Kidney epithelial cell (primary cell): ENCODE results near the gene HCRTR1. TPM values are rescaled to one million over a fixed set of nuclear protein-coding genes. Genes with fewer than 3 reads are reported as not detected.

ENCODE experiments used
- DNase-seq: peaks from one replicate; pipeline ENCODE4 v3.0.0-alpha.2; 2010; ENCODE audit warnings: low read depth
- H3K27me3 ChIP-seq: 2 replicates; pipeline ENCODE4 v1.6.0; 2011; ENCODE audit warnings: low read length; ENCODE audit not compliant: control insufficient read depth, insufficient read depth
- H3K36me3 ChIP-seq: 2 replicates; pipeline ENCODE4 v1.5.1; 2011; ENCODE audit warnings: low read length; ENCODE audit not compliant: control insufficient read depth, insufficient read depth
- H3K4me3 ChIP-seq: 2 replicates; pipeline ENCODE4 v1.5.1; 2011; ENCODE audit warnings: low read depth, mild to moderate bottlenecking, control low read depth, low read length
- total RNA-seq: library from RNA; depleted of rRNA; stranded (reverse); fragments of >200 nt; gene quantifications from 2 replicates; pipeline ENCODE4 v1.2.3, GENCODE V29; 2015
- TF ChIP-seq, protein P1 (sequence below): IDR thresholded peaks from 2 replicates; pipeline ENCODE4 v1.5.1; 2011; ENCODE audit warnings: mild to moderate bottlenecking, moderate library complexity, low read length, control low read depth, inconsistent platforms; ENCODE audit not compliant: insufficient read depth, poor library complexity, severe bottlenecking

HCRTR1 gene
- total RNA-seq, 1 donor from 2014 or later, result not detected

DNA sequence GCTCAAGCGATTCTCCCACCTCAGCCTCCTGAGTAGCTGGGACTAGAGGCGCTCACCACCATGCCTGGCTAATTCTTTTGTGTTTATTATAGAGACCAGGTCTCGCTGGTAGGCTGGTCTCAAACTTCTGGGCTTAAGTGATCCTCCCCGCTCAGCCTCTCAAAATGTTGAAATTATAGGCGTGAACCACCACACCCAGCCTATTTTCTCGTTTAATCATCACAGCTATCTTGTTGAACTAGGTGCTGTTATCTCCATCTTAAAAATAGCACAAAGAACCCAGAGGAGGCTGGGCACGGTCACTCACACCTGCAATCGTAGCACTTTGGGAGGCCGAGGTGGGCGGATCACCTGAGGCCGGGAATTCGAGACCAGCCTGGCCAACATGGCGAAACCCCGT, 58.3 kb downstream of the HCRTR1 start:
- TF ChIP-seq, protein P1, sequence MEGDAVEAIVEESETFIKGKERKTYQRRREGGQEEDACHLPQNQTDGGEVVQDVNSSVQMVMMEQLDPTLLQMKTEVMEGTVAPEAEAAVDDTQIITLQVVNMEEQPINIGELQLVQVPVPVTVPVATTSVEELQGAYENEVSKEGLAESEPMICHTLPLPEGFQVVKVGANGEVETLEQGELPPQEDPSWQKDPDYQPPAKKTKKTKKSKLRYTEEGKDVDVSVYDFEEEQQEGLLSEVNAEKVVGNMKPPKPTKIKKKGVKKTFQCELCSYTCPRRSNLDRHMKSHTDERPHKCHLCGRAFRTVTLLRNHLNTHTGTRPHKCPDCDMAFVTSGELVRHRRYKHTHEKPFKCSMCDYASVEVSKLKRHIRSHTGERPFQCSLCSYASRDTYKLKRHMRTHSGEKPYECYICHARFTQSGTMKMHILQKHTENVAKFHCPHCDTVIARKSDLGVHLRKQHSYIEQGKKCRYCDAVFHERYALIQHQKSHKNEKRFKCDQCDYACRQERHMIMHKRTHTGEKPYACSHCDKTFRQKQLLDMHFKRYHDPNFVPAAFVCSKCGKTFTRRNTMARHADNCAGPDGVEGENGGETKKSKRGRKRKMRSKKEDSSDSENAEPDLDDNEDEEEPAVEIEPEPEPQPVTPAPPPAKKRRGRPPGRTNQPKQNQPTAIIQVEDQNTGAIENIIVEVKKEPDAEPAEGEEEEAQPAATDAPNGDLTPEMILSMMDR, result no peak
- H3K36me3 ChIP-seq, result no peaks in the 10 kb centered on the region
- no peak for DNase-seq
- H3K4me3 ChIP-seq, result no peak overlapping the region
- no peaks in the 10 kb centered on the region for H3K27me3 ChIP-seq

Other genes starting within 250 kb of the HCRTR1 start
- gene FABP3, start 244.6 kb upstream of the HCRTR1 start, total RNA-seq, result 2.1 and 9.1 TPM in 2 replicates
- 105 and 131 TPM in 2 replicates for gene SERINC2, start 204.5 kb upstream of the HCRTR1 start, total RNA-seq
- gene TINAGL1, start 41.2 kb upstream of the HCRTR1 start, total RNA-seq, result 140 and 149 TPM in 2 replicates
- 86.8 and 100 TPM in 2 replicates for gene PEF1, start 27.2 kb downstream of the HCRTR1 start, total RNA-seq
- gene COL16A1, start 86.3 kb downstream of the HCRTR1 start, total RNA-seq, result 9.2 and 10.8 TPM in 2 replicates
- gene ADGRB2, start 146.7 kb downstream of the HCRTR1 start, total RNA-seq, result 1.5 and 2.6 TPM in 2 replicates
- gene SPOCD1, start 198.3 kb downstream of the HCRTR1 start, total RNA-seq, result 29.4 and 31.8 TPM in 2 replicates